Measurements from ENCODE around the gene JAML. TPM values are rescaled to one million over a fixed set of nuclear protein-coding genes. Genes with fewer than 3 reads are reported as not detected.

The JAML gene
- total RNA-seq, 1 donor from 2014 or later = 0.09 TPM

- no peaks in the 10 kb centered on the region for H3K9me3 ChIP-seq (ENCODE audit: low read depth)
- TF ChIP-seq EZH2phosphoT487 (IDR thresholded peaks at IDR 0.05) (no peak), EZH2 (IDR thresholded peaks at IDR 0.05) (no peak), CTCF (IDR thresholded peaks at IDR 0.05) (no peak)
- Mint-ChIP-seq H3K9me3 (peaks cover 2% of the 10 kb centered on the region), H3K4me1 (peaks cover 21% of the 10 kb centered on the region), H3K4me3 (peak overlapping the region; percentile 36), H3K27ac (no peak overlapping the region), H3K36me3 (no peaks in the 10 kb centered on the region), H3K27me3 (ENCODE audit: insufficient read depth, low read depth) (peaks cover 83% of the 10 kb centered on the region)
- H4K20me1 ChIP-seq (ENCODE audit: low read depth) = no peaks in the 10 kb centered on the region
- H3F3A ChIP-seq (ENCODE audit: low read depth) = peaks cover 27% of the 10 kb centered on the region
- peak overlapping the region; percentile 99 for H3K4me2 ChIP-seq
- H3K36me3 ChIP-seq = no peaks in the 10 kb centered on the region
- DNase-seq (ENCODE audit: low spot score) = no peak
- H2AFZ ChIP-seq (replicated peaks) = no peak overlapping the region
- H3K27me3 ChIP-seq = peaks cover 100% of the 10 kb centered on the region
- no peaks in the 10 kb centered on the region for H3K79me2 ChIP-seq (ENCODE audit: low read depth)
- H3K4me1 ChIP-seq = peaks cover 31% of the 10 kb centered on the region
- no peak overlapping the region for H3K27ac ChIP-seq
- no peak overlapping the region for H3K9ac ChIP-seq
- no peak overlapping the region for H3K4me3 ChIP-seq
Measured at GRCh38 chr11:118151431-118151830, 73.4 kb downstream of the JAML start.

GRCh38 chr11:118149493-118149892, 75.3 kb downstream of the JAML start:
- Histone ChIP-seq H2AFZ (replicated peaks) (no peak overlapping the region), H3K4me2 (no peak overlapping the region), H3K4me1 (peaks cover 12% of the 10 kb centered on the region), H4K20me1 (ENCODE audit: low read depth) (no peaks in the 10 kb centered on the region), H3K4me3 (no peak overlapping the region), H3K27ac (no peak overlapping the region), H3K9ac (no peak overlapping the region), H3F3A (ENCODE audit: low read depth) (peaks cover 9% of the 10 kb centered on the region), H3K9me3 (ENCODE audit: low read depth) (no peaks in the 10 kb centered on the region), H3K79me2 (ENCODE audit: low read depth) (no peaks in the 10 kb centered on the region), H3K36me3 (no peaks in the 10 kb centered on the region), H3K27me3 (peaks cover 97% of the 10 kb centered on the region)
- H3K9me3 Mint-ChIP-seq = peaks cover 2% of the 10 kb centered on the region
- H3K4me3 Mint-ChIP-seq = no peak overlapping the region
- no peak for TF ChIP-seq EZH2 (IDR thresholded peaks at IDR 0.05)
- no peak for TF ChIP-seq CTCF (IDR thresholded peaks at IDR 0.05)
- H3K27ac Mint-ChIP-seq = no peak overlapping the region
- H3K27me3 Mint-ChIP-seq (ENCODE audit: insufficient read depth, low read depth) = peaks cover 68% of the 10 kb centered on the region
- peaks cover 14% of the 10 kb centered on the region for H3K4me1 Mint-ChIP-seq
- no peak for DNase-seq (ENCODE audit: low spot score)
- H3K36me3 Mint-ChIP-seq = no peaks in the 10 kb centered on the region

- Histone ChIP-seq H3K9ac (no peak overlapping the region), H3K79me2 (ENCODE audit: low read depth) (no peaks in the 10 kb centered on the region), H3K9me3 (ENCODE audit: low read depth) (no peaks in the 10 kb centered on the region), H3K27ac (no peak overlapping the region), H3K4me1 (peaks cover 7% of the 10 kb centered on the region), H3F3A (ENCODE audit: low read depth) (peaks cover 7% of the 10 kb centered on the region), H3K4me3 (no peak overlapping the region), H4K20me1 (ENCODE audit: low read depth) (no peaks in the 10 kb centered on the region), H3K27me3 (peaks cover 97% of the 10 kb centered on the region), H2AFZ (replicated peaks) (no peak overlapping the region), H3K36me3 (no peaks in the 10 kb centered on the region), H3K4me2 (no peak overlapping the region)
- no peak overlapping the region for H3K4me3 Mint-ChIP-seq
- no peaks in the 10 kb centered on the region for H3K36me3 Mint-ChIP-seq
- H3K27ac Mint-ChIP-seq = no peak overlapping the region
- H3K4me1 Mint-ChIP-seq = peaks cover 10% of the 10 kb centered on the region
- TF ChIP-seq CTCF (IDR thresholded peaks at IDR 0.05) = no peak
- no peak for TF ChIP-seq EZH2phosphoT487 (IDR thresholded peaks at IDR 0.05)
- no peak for TF ChIP-seq EZH2 (IDR thresholded peaks at IDR 0.05)
- H3K9me3 Mint-ChIP-seq = peaks cover under 1% of the 10 kb centered on the region
- H3K27me3 Mint-ChIP-seq (ENCODE audit: insufficient read depth, low read depth) = peaks cover 68% of the 10 kb centered on the region
- DNase-seq (ENCODE audit: low spot score) = no peak
Measured at GRCh38 chr11:118148856-118149255, 76.0 kb downstream of the JAML start.
